PC-3 (cell line): ENCODE measurements around the gene STK39.

ENCODE experiments used
- EZH2 ChIP-seq: fragments of 300-600 bp; sonication (generic); IDR thresholded peaks from one replicate; pipeline ENCODE4 v1.6.1; 2017; ENCODE audit warnings: antibody characterized with exemption, mild to moderate bottlenecking, low read length; ENCODE audit not compliant: unreplicated experiment
- EZH2phosphoT487 ChIP-seq: fragments of 300-600 bp; sonication (generic); IDR thresholded peaks from 2 replicates; pipeline ENCODE4 v1.6.1; 2018; ENCODE audit warnings: mild to moderate bottlenecking, antibody characterized with exemption, low read length, borderline replicate concordance
- TF ChIP-seq, protein P1 (sequence below): fragments of 300-600 bp; sonication (generic); conservative IDR thresholded peaks from 2 replicates; pipeline ENCODE4 v1.5.1; 2017; ENCODE audit warnings: antibody characterized with exemption, low read depth, mild to moderate bottlenecking, low read length

DNA sequence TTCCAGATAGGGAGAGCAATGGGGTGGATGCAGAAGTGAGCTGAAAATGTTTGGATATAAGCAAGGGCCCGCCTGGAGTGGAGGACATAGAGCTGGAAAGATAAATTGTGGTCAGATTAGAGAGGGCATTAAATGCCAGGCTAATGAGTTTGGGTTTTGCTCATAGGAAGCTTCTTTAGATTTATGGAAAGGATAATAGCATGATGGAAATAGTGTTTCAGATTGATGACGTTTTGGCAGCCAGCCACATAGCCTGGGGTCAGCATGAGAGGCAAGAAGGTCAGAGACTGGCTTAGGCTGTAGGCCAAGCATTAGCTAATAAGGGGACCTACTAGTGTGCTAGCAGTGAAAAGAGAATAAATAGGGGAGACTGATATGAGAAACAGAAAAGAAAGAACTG lies 321.6 kb downstream of the STK39 start:
- TF ChIP-seq, protein P1, sequence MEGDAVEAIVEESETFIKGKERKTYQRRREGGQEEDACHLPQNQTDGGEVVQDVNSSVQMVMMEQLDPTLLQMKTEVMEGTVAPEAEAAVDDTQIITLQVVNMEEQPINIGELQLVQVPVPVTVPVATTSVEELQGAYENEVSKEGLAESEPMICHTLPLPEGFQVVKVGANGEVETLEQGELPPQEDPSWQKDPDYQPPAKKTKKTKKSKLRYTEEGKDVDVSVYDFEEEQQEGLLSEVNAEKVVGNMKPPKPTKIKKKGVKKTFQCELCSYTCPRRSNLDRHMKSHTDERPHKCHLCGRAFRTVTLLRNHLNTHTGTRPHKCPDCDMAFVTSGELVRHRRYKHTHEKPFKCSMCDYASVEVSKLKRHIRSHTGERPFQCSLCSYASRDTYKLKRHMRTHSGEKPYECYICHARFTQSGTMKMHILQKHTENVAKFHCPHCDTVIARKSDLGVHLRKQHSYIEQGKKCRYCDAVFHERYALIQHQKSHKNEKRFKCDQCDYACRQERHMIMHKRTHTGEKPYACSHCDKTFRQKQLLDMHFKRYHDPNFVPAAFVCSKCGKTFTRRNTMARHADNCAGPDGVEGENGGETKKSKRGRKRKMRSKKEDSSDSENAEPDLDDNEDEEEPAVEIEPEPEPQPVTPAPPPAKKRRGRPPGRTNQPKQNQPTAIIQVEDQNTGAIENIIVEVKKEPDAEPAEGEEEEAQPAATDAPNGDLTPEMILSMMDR = no peak
- TF ChIP-seq EZH2 = no peak
- TF ChIP-seq EZH2phosphoT487 = no peak
